Measurements from ENCODE around the gene ABCC1.
"Not testable (repeated sequence)": the region's sequence is repeated elsewhere in the genome, so short reads cannot be mapped to it uniquely, and the experiment has no call there.

ABCC1 gene

GRCh38 chr16:16159662-16160061 is 210.2 kb downstream of the ABCC1 start:
- DNase-seq (ENCODE audit: low read depth), result no peak

GRCh38 chr16:16161319-16161718 is 211.9 kb downstream of the ABCC1 start:
- no peak for DNase-seq (ENCODE audit: low read depth)

DNA sequence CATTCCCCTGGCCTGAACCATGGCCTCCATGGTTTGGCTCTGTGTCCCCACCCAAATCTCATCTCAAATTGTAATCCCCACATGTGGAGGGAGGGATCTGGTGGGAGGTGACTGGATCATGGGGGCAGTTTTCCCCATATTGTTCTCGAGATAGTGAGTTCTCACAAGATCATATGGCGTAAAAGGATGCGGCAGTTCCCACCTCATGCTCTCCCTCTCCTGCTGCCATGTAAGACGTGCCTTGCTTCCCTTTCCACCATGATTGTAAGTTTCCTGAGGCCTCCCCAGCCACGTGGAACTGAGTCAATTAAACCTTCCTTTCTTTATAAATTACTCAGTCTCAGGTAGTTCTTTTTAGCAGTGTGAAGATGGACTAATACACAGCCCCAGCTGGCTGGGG is 212.4 kb downstream of the ABCC1 start:
- DNase-seq (ENCODE audit: low read depth), result not testable (repeated sequence)

DNA sequence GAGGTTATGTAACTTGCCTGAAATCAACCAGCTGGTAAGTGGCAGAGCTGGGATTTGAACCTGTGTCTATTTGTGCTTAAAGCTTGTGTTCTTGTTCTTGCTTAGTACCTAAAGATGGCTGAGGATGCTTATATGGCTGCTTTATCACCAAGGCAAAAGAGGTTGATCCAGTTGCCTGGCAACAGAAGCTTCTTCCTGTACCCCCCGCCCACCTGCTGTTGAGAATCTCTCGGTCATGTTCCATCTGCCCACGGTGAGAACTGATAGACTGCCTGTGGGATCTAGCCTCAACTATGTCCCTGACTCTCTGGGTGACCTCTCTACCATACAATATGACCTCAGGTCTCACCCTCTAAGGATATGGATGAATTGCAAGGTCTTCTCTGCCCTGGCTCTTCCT is 213.2 kb downstream of the ABCC1 start:
- no peak for DNase-seq (ENCODE audit: low read depth)

DNA sequence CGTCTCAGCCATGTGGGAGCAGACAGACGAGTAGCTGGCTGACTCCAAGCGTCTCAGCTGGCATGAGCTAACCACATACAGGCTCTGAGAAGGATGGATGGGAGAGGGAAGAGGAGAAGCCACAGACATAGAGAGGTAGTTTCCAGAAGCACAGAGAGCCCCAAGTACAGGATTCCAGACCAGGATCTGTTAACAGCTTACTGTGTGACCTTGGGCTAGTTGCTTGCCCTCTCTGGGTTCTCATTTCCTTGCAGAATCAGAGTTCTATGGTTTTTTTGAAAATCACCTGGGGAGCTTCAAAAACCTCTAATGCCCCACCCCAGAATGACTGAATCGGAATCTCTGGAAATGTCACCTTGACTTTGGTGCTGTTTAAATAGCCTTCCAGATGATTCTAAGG is 213.7 kb downstream of the ABCC1 start:
- DNase-seq (ENCODE audit: low read depth), result no peak

DNA sequence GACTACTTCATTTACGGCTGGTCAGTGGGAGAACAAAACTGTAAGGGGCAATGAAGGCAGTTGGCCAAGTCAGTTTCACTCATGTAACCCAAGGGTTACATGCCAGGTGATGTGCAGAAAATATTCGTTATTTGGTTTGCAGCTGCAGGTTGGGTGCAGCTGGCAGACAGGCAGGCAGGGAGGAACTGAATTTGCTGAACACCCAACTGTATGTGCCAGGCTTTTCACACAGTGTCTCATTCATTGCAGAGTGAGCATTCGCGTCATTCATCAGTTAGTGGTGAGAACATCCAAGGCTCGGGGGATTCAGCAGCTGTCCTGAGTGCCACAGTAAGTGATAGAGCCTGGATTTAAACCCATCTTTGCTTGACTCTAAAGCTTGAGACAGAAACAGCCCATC is 214.2 kb downstream of the ABCC1 start:
- DNase-seq (ENCODE audit: low read depth), result no peak

- DNase-seq (ENCODE audit: low read depth), result no peak
Measured at GRCh38 chr16:16164243-16164642, 214.8 kb downstream of the ABCC1 start.

DNA sequence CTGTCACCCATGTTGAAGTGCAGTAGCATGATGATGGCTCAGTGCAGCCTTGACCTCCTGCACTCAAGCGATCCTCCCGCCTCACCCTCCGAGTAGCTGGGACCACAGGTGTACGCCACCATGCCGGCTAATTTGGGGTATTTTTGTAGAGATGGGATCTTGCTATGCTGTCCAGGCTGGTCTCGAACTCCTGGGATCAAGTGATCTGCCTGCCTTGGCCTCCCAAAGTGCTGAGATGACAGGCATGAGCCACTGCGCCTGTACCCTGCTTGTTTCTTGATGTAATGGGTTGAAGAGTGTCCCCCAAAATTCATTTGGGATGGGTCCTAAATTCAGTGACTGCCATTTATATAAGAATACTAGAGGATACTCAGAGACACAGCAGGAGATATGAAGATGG is 216.7 kb downstream of the ABCC1 start:
- DNase-seq (ENCODE audit: low read depth), result no peak

DNA sequence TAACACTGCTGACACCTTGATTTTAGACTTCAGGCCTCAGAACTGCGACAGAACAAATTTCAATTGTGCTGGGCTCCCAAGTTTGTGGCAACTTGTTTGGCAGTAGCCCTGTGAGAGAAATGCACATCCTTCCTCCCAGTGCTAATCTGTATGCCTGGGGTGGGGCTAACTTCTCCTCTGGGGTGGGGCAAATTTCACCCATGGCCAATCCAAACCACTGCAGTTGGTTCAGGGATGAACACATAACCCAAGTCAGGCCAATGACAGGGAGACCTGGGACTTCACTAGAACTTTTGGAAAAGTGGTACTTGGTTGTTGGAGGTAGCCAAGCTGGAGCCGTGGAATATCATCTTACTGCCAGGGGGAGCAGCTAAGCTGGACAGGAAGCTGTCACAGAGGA is 217.5 kb downstream of the ABCC1 start:
- DNase-seq (ENCODE audit: low read depth), result no peak

GRCh38 chr16:16167927-16168326 is 218.5 kb downstream of the ABCC1 start:
- no peak for DNase-seq (ENCODE audit: low read depth)

DNA sequence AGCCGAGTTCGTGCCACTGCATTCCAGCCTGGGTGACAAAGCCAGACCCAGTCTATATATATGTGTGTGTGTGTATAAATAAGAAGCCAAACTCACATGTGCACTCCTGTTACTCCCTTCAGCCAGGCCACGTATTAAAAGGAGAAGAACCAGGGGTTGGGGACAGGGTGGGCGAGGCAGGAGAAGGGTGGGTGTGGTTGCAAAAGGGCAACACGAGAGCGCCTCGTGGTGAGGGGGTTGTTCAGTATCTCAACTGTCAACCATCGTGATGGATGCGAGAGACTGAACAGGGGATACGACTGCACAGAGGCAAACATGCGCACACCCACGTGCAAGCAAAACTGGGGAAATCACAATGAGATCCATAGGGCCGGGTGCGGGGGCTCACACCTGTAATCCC is 219.0 kb downstream of the ABCC1 start:
- no peak for DNase-seq (ENCODE audit: low read depth)

DNA sequence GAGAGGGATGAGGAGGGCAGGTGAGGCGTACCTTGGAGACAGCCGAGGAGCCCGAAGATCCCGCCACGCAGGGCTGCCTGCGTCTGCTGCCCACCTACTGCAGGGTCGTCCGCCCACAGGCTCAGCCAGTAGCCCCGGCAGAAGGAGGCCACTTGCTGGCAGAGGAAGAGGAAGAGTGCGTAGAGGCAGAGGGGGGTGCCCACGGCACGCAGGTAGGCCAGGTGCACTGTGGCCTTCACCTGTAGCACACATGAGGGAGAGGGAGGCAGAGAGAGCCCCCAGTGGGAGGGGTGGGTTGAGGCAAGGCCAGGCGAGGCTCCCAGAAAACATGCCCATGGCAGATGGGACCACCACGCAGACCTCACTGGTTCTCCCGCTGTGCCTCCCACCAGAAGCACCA is 220.2 kb downstream of the ABCC1 start:
- DNase-seq (ENCODE audit: low read depth), result no peak

DNA sequence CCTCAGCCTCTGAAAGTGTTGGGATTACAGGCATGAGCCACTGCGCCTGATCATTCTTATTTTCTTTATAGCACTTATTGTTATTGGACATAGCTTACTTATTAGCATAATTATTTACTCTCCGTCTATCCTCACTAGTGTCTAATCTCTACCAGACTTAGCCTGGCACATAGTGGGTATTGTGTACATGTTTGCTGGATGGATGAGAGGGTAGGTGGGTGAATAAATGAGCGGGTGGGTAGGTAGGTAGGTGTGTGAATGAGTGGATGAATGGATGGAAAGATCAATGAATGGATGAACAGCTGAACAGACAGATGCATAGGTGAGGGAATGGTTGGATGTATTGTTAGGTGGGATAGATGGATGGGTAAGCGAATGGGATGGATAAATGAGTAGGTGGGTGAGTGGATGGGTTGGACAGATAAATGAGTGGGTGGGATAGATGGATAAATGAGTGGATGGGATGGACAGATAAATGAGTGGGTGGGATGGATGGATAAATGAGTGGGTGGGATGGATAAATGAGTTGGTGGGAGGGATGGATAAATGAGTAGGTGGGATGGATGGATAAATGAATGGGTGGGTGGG is 222.0 kb downstream of the ABCC1 start:
- no peak for DNase-seq (ENCODE audit: low read depth)

DNA sequence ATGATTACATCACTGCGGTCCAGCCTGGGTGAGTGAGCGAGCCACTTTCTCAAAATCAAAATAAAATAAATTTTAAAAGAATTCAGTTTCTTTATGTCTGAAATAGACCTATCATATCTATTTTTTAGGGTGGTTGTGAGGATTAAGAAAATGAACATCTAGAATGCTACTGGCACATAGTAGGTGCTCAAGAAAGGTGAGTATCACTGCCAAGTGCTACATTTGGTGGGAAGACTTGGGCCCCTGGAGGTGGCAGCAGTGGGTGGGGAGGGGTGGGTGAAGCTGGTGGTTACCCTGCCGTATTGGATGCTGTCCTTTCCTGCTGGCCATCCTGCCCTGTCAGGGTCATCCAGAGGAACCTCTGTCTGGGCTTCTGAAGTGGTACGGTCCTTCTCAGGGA is 223.6 kb downstream of the ABCC1 start:
- DNase-seq (ENCODE audit: low read depth), result no peak

DNA sequence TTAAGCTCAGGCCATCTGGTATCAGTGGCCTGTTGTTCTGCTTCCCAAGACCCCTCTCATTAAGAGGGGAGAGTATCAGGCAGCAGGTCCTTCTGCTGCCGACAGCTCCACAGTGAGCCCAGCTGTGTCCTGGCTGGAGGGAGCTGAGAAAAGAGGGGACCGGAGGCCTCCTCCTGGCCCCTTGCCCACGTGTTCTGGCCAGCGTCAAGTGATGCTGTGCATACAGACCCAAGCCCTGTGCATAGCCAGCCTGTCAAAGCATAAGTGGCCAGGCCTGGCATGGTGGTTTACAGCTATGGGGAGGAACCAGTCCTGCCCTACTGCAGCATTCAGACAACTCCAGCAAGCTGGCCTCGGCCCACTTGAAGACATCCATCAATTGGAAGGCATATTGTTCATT is 225.9 kb downstream of the ABCC1 start:
- DNase-seq (ENCODE audit: low read depth), result no peak

GRCh38 chr16:16176328-16176727 is 226.9 kb downstream of the ABCC1 start:
- no peak for DNase-seq (ENCODE audit: low read depth)

GRCh38 chr16:16178455-16179162 is 229.2 kb downstream of the ABCC1 start:
- no peak for DNase-seq (ENCODE audit: low read depth)

GRCh38 chr16:16181748-16182147 is 232.3 kb downstream of the ABCC1 start:
- DNase-seq (ENCODE audit: low read depth), result not testable (repeated sequence)

DNA sequence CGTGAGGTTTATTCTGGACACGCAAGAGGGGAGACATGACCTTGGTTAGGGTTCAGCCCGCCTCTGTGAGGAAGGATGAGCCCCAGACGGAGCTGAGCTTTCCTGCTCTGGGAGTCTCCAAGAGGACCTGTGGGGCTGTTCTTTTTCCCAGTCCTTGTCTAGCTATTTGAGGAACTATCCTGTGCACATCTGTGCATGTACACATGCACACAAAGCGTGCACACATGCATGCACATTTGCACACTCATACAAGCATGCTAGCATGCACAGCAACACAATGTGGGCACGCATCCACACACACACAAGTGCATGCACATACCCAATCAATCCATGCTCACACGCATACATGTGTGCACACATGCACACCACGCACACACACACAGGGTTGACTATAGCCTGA is 233.5 kb downstream of the ABCC1 start:
- no peak for DNase-seq (ENCODE audit: low read depth)

GRCh38 chr16:16183562-16183961 is 234.1 kb downstream of the ABCC1 start:
- no peak for DNase-seq (ENCODE audit: low read depth)

DNA sequence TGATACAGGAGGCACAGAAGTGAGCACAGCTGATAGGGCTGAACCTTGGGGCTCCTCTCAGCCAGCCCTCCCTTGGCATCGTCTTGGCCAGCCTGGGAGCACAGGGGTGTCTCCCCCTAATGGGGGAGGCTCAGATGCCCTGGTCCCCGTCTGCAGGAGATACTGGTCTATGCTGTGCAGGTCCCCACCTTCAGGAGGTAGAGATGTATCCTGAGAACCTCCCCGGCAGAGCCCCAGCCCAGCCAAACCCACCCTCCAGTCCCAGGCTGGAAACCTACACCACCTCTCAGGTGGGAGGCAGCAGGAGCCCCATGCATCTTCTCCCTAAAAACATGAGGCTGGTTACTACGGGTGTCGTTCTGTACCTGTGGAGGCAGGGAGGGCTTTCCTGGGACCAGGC is 235.2 kb downstream of the ABCC1 start:
- DNase-seq (ENCODE audit: low read depth), result no peak

DNA sequence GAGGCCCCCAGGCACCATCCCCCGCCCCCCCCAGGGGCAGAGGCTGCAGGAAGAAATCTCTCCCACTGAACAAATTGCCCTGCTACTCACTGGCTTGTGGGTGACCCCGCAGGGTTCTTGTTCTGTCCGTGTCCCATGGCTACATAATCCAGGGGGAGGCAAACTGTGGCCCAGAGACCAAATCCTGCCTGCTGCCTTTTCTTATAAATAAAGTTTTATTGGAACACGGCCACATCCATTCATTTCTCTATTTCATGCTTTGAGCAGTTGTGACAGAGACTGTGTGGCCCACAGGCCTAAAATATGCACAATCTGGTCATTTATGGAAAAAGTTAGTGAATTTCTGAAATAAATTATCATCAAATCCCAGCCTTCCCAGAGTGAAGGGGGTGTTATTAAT is 235.7 kb downstream of the ABCC1 start:
- no peak for DNase-seq (ENCODE audit: low read depth)

GRCh38 chr16:16186820-16187219 is 237.4 kb downstream of the ABCC1 start:
- DNase-seq (ENCODE audit: low read depth), result no peak

DNA sequence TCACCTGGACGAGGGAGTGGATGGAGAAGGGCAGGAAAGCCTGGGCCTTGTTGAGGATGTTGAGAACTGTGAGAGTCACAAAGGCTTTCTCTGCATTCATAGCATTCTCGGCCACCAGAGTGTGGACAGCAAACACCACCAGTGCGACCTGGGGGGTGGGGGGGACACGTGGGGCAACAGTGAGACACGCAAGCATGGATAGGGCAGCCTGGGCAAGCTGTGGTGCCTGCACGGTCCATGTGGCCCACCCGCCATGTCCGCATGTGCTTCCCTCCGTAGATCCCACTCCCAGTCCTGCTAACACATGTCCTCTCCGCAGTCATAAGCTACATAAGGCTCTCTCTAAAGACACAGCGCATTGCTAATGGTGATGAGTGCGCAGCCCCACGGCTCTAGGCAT is 239.4 kb downstream of the ABCC1 start:
- no peak for DNase-seq (ENCODE audit: low read depth)
